Gastroesophageal sphincter (tissue), 4 donors: ENCODE results near the gene IPO11. TPM values are rescaled to one million over a fixed set of nuclear protein-coding genes. Genes with fewer than 3 reads are reported as not detected.

ENCODE experiments used
- ATAC-seq: fragments of 150-250 bp; one replicate; pipeline ENCODE4 v1.9.1; 2016; ENCODE audit warnings: mild to moderate bottlenecking, moderate library complexity
- H3K27ac ChIP-seq, 4 donors: fragments of 200-600 bp; sonication (generic) in 3 of 4; 1 replicate in 3 of 4; 2 replicates in 1 of 4; pipeline ENCODE4 v1.5.1; 2016 to 2019
- H3K27me3 ChIP-seq: fragments of 200-600 bp; sonication (generic); one replicate; pipeline ENCODE4 v1.5.1; 2019
- H3K36me3 ChIP-seq, 2 donors: fragments of 200-600 bp; sonication (generic); one replicate each; pipeline ENCODE4 v1.5.1; 2019; ENCODE audit warnings: control low read depth in 1 of 2
- H3K4me1 ChIP-seq, 3 donors: fragments of 200-600 bp; sonication (generic); 1 replicate in 2 of 3; 2 replicates in 1 of 3; pipeline ENCODE4 v1.5.1; 2016 to 2019; ENCODE audit warnings: control low read depth in 2 of 3
- H3K4me3 ChIP-seq, 2 donors: fragments of 200-600 bp; sonication (generic); one replicate each; pipeline ENCODE4 v1.5.1; 2019; ENCODE audit warnings: mild to moderate bottlenecking in 1 of 2, moderate library complexity in 1 of 2
- H3K9me3 ChIP-seq, 3 donors: fragments of 200-600 bp; sonication (generic); one replicate each; pipeline ENCODE4 v1.5.1; 2017 to 2019; ENCODE audit warnings: control low read depth in 2 of 3
- EP300 ChIP-seq: sonication (generic); formaldehyde crosslinking; IDR thresholded peaks from one replicate; pipeline ENCODE4 v1.6.1; 2017; ENCODE audit warnings: antibody characterized with exemption, mild to moderate bottlenecking
- POLR2A ChIP-seq, 2 donors: fragments of 450-650 bp; IDR thresholded peaks; one replicate each; pipeline ENCODE4 v1.6.1; 2017; ENCODE audit warnings: antibody characterized with exemption in 2 of 2, mild to moderate bottlenecking in 2 of 2, moderate library complexity in 1 of 2
- POLR2AphosphoS5 ChIP-seq: sonication (generic); formaldehyde crosslinking; IDR thresholded peaks from one replicate; pipeline ENCODE4 v1.6.1; 2017; ENCODE audit warnings: antibody characterized with exemption
- WGBS, 2 donors: methylation state at CpG; one replicate each; pipeline ENCODE4 v1.1.5; 2018; ENCODE audit warnings: low coverage in 1 of 2; 5-methylcytosine and 5-hydroxymethylcytosine counted together
- total RNA-seq, 4 donors: library from RNA; depleted of rRNA; stranded (reverse); fragments of >200 nt; gene quantifications; one replicate each; pipeline ENCODE4 v1.1.0, GENCODE V29; 2016
- TF ChIP-seq, protein P1 (sequence below), 4 experiments: fragments of 200-600 bp in 2 of 4; fragments of 450-650 bp in 2 of 4; sonication (generic) in 1 of 4; IDR thresholded peaks; one replicate each; pipeline ENCODE4 v1.5.1; 2017 to 2019; ENCODE audit warnings: antibody characterized with exemption in 4 of 4, mild to moderate bottlenecking in 2 of 4, moderate library complexity in 2 of 4

IPO11 gene
- total RNA-seq, 4 donors from 2014 or later = 15.8 to 25.1 (median 17.2) TPM

- WGBS, 2 donors = 89 to 96% methylated on average over 2 to 4 of the region's 4 CpGs
- no peaks in the 10 kb centered on the region for H3K27me3 ChIP-seq
- H3K36me3 ChIP-seq = peaks cover 0 to 46% of the 10 kb centered on the region in 2 donors
- no peak for ATAC-seq
- no peaks in the 10 kb centered on the region for H3K4me1 ChIP-seq
- H3K4me3 ChIP-seq = no peak overlapping the region
- no peaks in the 10 kb centered on the region for H3K9me3 ChIP-seq
- no peak for TF ChIP-seq EP300
- TF ChIP-seq, protein P1, sequence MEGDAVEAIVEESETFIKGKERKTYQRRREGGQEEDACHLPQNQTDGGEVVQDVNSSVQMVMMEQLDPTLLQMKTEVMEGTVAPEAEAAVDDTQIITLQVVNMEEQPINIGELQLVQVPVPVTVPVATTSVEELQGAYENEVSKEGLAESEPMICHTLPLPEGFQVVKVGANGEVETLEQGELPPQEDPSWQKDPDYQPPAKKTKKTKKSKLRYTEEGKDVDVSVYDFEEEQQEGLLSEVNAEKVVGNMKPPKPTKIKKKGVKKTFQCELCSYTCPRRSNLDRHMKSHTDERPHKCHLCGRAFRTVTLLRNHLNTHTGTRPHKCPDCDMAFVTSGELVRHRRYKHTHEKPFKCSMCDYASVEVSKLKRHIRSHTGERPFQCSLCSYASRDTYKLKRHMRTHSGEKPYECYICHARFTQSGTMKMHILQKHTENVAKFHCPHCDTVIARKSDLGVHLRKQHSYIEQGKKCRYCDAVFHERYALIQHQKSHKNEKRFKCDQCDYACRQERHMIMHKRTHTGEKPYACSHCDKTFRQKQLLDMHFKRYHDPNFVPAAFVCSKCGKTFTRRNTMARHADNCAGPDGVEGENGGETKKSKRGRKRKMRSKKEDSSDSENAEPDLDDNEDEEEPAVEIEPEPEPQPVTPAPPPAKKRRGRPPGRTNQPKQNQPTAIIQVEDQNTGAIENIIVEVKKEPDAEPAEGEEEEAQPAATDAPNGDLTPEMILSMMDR (IDR thresholded peaks at IDR 0.05) = no peak
- no peak for TF ChIP-seq POLR2AphosphoS5
- no peak for TF ChIP-seq POLR2A (IDR thresholded peaks at IDR 0.05)
- H3K27ac ChIP-seq = no peak overlapping the region
Measured at GRCh38 chr5:62607615-62608014, 195.1 kb downstream of the IPO11 start.

- no peak for TF ChIP-seq EP300
- TF ChIP-seq, protein P1 (IDR thresholded peaks at IDR 0.05) = no peak
- no peak for TF ChIP-seq POLR2AphosphoS5
- no peak for TF ChIP-seq POLR2A (IDR thresholded peaks at IDR 0.05)
- Histone ChIP-seq H3K4me1 (no peaks in the 10 kb centered on the region), H3K4me3 (no peak overlapping the region), H3K27ac (no peak overlapping the region), H3K36me3 (peaks cover 0 to 37% of the 10 kb centered on the region in 2 donors), H3K27me3 (no peaks in the 10 kb centered on the region), H3K9me3 (no peaks in the 10 kb centered on the region)
- 84 to 93% methylated on average over 6 to 7 of the region's 7 CpGs for WGBS, 2 donors
- no peak for ATAC-seq
Measured at GRCh38 chr5:62608529-62609511, 196.3 kb downstream of the IPO11 start.

DNA sequence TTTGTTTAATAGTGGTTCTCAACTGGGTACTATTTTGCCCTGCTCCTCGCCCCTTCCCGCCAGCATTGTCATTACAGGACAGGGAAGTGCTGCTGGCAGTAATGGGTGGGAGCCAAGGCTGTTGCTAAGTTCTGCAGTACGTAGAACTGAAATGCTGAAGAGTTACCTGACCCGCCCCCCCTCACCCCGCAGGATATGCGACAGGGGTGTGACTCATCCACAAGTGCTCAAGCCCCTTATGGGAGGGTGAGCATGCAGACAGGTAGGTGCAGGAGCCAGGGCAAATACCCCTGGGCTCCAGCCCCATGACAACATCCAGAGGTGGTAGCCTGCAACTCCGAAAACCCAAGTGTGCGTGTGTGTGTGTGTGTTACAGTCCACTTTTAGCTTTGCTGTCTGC, 201.8 kb downstream of the IPO11 start:
- H3K36me3 ChIP-seq = peaks cover 0 to 15% of the 10 kb centered on the region in 2 donors
- TF ChIP-seq, protein P1 (IDR thresholded peaks at IDR 0.05) = no peak
- TF ChIP-seq POLR2AphosphoS5 (no peak), POLR2A (IDR thresholded peaks at IDR 0.05) (no peak), EP300 (no peak)
- no peaks in the 10 kb centered on the region for H3K9me3 ChIP-seq
- H3K4me1 ChIP-seq = no peaks in the 10 kb centered on the region
- 93% methylated on average over 3 of the region's 8 CpGs; no CpG with 5 or more reads in 1 of the 2 donors for WGBS, 2 donors
- H3K4me3 ChIP-seq = no peak overlapping the region
- no peaks in the 10 kb centered on the region for H3K27me3 ChIP-seq
- ATAC-seq = no peak
- no peak overlapping the region for H3K27ac ChIP-seq

DNA sequence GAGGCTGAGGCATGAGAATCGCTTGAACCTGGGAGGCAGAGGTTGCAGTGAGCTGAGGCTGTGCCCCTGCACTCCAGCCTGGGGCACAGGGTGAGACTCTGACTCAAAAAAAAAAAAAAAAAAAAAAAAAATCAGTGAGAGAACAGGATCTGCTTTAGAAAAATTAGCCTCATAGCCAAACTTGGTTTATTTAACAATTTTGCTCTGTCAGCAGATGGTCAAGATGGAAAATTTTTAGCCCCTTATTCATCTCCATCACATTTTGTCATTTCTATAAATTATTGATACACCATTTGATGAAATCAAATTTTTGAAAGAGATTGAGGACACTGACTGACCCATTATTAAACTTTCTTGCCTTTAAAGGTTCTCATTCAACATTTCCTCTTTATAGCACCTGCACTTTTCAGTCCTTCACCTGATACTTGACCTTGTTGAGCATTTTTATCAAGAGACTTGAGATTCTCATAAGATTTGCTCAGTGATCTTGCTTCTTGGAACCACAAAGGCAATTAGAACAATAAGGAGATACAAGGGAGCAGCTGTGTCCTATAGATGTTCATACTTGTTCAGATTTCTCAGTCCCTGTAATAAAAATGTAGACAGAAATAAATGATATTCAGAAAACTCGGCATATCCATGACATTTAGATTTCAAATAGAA, 204.2 kb downstream of the IPO11 start:
- peaks cover 0 to 9% of the 10 kb centered on the region in 2 donors for H3K36me3 ChIP-seq
- WGBS, 2 donors = 93% methylated on average over 1 of the region's 2 CpGs
- H3K27ac ChIP-seq = no peak overlapping the region
- TF ChIP-seq POLR2AphosphoS5 (no peak), EP300 (no peak), POLR2A (IDR thresholded peaks at IDR 0.05) (no peak)
- TF ChIP-seq, protein P1 (IDR thresholded peaks at IDR 0.05) = no peak
- H3K4me3 ChIP-seq = no peak overlapping the region
- H3K9me3 ChIP-seq = no peaks in the 10 kb centered on the region
- H3K27me3 ChIP-seq = no peaks in the 10 kb centered on the region
- no peaks in the 10 kb centered on the region for H3K4me1 ChIP-seq
- no peak for ATAC-seq
